Measurements from ENCODE around the gene SMCO2. TPM values are rescaled to one million over a fixed set of nuclear protein-coding genes. Genes with fewer than 3 reads are reported as not detected.

Gene SMCO2
- total and polyA plus RNA-seq, 10 of the 15 experiments (the other 5 are each of a cell fraction or from before 2014, with no cell fraction given): 0.11 to 2.3 (median 0.67) TPM

GRCh38 chr12:27502021-27502435 lies 55.5 kb downstream of the SMCO2 start (continued):
- TF ChIP-seq PBX3 (IDR thresholded peaks at IDR 0.05; ENCODE audit: insufficient replicate concordance, low read depth, low read length) (no peak), ZNF384 (IDR thresholded peaks at IDR 0.05; ENCODE audit: borderline replicate concordance, low read depth, low read length) (no peak), GABPA (IDR thresholded peaks at IDR 0.05; ENCODE audit: low read depth) (no peak), ETV6 (conservative IDR thresholded peaks at IDR 0.05 in 1 of 2, IDR thresholded peaks at IDR 0.05 in 1 of 2; ENCODE audit: borderline replicate concordance in 1 of 2, low read depth in 1 of 2) (no peak), NFIC (IDR thresholded peaks at IDR 0.05; ENCODE audit: low read depth, low read length) (no peak), BCL3 (IDR thresholded peaks at IDR 0.05; ENCODE audit: borderline replicate concordance, insufficient read depth, low read depth, low read length, poor library complexity, severe bottlenecking) (no peak), BCLAF1 (IDR thresholded peaks at IDR 0.05) (no peak)

Data from GM12878 (cell line).